PC-9 (cell line): ENCODE data around the gene GDF2.

Source experiments
- CTCF ChIP-seq: fragments of 200-600 bp; sonication (generic); conservative IDR thresholded peaks from 2 replicates; pipeline ENCODE4 v1.6.1; 2017; ENCODE audit warnings: mixed run types, antibody characterized with exemption, mild to moderate bottlenecking, moderate library complexity
- EZH2 ChIP-seq: fragments of 200-600 bp; sonication (generic); IDR thresholded peaks from 2 replicates; pipeline ENCODE4 v1.8.0; 2017; ENCODE audit warnings: antibody characterized with exemption, low read depth

GRCh38 chr10:47326927-47327330 lies 4.7 kb downstream of the GDF2 start:
- no peak for TF ChIP-seq CTCF
- TF ChIP-seq EZH2 = no peak
